ENCODE data around the gene CTDP1.

CTDP1 gene

GRCh38 chr18:79800371-79801180 is 121.0 kb downstream of the CTDP1 start:
- DNase-seq = no peak

- no peak for DNase-seq
Observed at GRCh38 chr18:79801217-79801616, 121.6 kb downstream of the CTDP1 start.

- DNase-seq = no peak
Observed at GRCh38 chr18:79801641-79802040, 122.0 kb downstream of the CTDP1 start.

- DNase-seq = no peak
Observed at GRCh38 chr18:79802298-79802697, 122.7 kb downstream of the CTDP1 start.

- no peak for DNase-seq
Observed at GRCh38 chr18:79803611-79804051, 124.0 kb downstream of the CTDP1 start.
